ENCODE measurements around the gene ANTKMT. TPM values are rescaled to one million over a fixed set of nuclear protein-coding genes. Genes with fewer than 3 reads are reported as not detected.
"Not testable (repeated sequence)": the region's sequence is repeated elsewhere in the genome, so short reads cannot be mapped to it uniquely, and the experiment has no call there.

Gene ANTKMT
- total RNA-seq, 4 donors from 2014 or later, result 24.9 to 42.4 (median 32.1) TPM

GRCh38 chr16:747978-748746 is 27.2 kb downstream of the ANTKMT start:
- intact Hi-C loops (cut with DNase I; ENCODE audit: low total_unique reads), result no loop called here
- no peak overlapping the region for H3K4me3 ChIP-seq (ENCODE audit: low read depth, poor library complexity, severe bottlenecking)
- TF ChIP-seq CTCF (IDR thresholded peaks at IDR 0.05), result no peak
- no peak for TF ChIP-seq POLR2A (IDR thresholded peaks at IDR 0.05)
- WGBS, 2 donors, result 67 to 69% methylated on average over 36 to 39 of the region's 39 CpGs
- DNase-seq (ENCODE audit: low spot score in 2 of 2), result no peak

GRCh38 chr16:749010-749409 is 28.1 kb downstream of the ANTKMT start:
- no peak for DNase-seq (ENCODE audit: low spot score in 2 of 2)
- TF ChIP-seq POLR2A (IDR thresholded peaks at IDR 0.05), result no peak
- WGBS, 2 donors, result 71 to 88% methylated on average over 6 of the region's 6 CpGs
- no peak overlapping the region for H3K4me3 ChIP-seq (ENCODE audit: low read depth, poor library complexity, severe bottlenecking)
- intact Hi-C loops (cut with DNase I; ENCODE audit: low total_unique reads), result no loop called here

- DNase-seq (ENCODE audit: low spot score in 2 of 2), result no peak
- intact Hi-C loops (cut with DNase I; ENCODE audit: low total_unique reads), result no loop called here
- WGBS, 2 donors, result 81 to 87% methylated on average over 9 of the region's 9 CpGs
- no peak overlapping the region for H3K4me3 ChIP-seq (ENCODE audit: low read depth, poor library complexity, severe bottlenecking)
- TF ChIP-seq POLR2A (IDR thresholded peaks at IDR 0.05), result no peak
- TF ChIP-seq CTCF (IDR thresholded peaks at IDR 0.05), result no peak
Observed at GRCh38 chr16:750485-750884, 29.5 kb downstream of the ANTKMT start.

- WGBS, 2 donors, result 50 to 60% methylated on average over 39 of the region's 39 CpGs
- H3K4me3 ChIP-seq (ENCODE audit: low read depth, poor library complexity, severe bottlenecking), result no peak overlapping the region
- TF ChIP-seq POLR2A (IDR thresholded peaks at IDR 0.05), result no peak
- TF ChIP-seq CTCF (IDR thresholded peaks at IDR 0.05), result no peak
- intact Hi-C loops (cut with DNase I; ENCODE audit: low total_unique reads), result no loop called here
- no peak for DNase-seq (ENCODE audit: low spot score in 2 of 2)
Observed at GRCh38 chr16:751152-752006, 30.4 kb downstream of the ANTKMT start.

GRCh38 chr16:752007-752312 is 31.0 kb downstream of the ANTKMT start:
- no peak overlapping the region for H3K4me3 ChIP-seq (ENCODE audit: low read depth, poor library complexity, severe bottlenecking)
- no peak for DNase-seq (ENCODE audit: low spot score in 2 of 2)
- 24 to 29% methylated on average over 10 of the region's 10 CpGs for WGBS, 2 donors
- no peak for TF ChIP-seq CTCF (IDR thresholded peaks at IDR 0.05)
- TF ChIP-seq POLR2A (IDR thresholded peaks at IDR 0.05), result no peak
- intact Hi-C loops (cut with DNase I; ENCODE audit: low total_unique reads), result no loop called here

GRCh38 chr16:754121-754607 is 33.2 kb downstream of the ANTKMT start:
- DNase-seq (ENCODE audit: low spot score in 2 of 2); intact Hi-C loops (cut with DNase I; ENCODE audit: low total_unique reads); H3K4me3 ChIP-seq (ENCODE audit: low read depth, poor library complexity, severe bottlenecking): not testable (repeated sequence)
- 80 to 84% methylated on average over 11 of the region's 11 CpGs for WGBS, 2 donors

Measured in lower leg skin (tissue), 4 donors.